Heart left ventricle (tissue), 16 donors: ENCODE data around the gene TBC1D4. TPM values are rescaled to one million over a fixed set of nuclear protein-coding genes. Genes with fewer than 3 reads are reported as not detected.

Experiments used
- ATAC-seq, 4 donors: fragments of 200-7000 bp; cut with Tn5 transposase; one replicate each; pipeline ENCODE4 v1.9.1; 2020 to 2022; ENCODE audit warnings: moderate library complexity in 4 of 4, mild to moderate bottlenecking in 3 of 4, moderate number of reproducible peaks in 1 of 4
- DNase-seq, 5 donors: peaks; one replicate each; pipeline ENCODE4 v3.0.0-alpha.2; 2020
- H3K27ac ChIP-seq, 12 donors: fragments of 200-600 bp; sonication (generic) in 4 of 12; one replicate each; pipeline versions ENCODE4 v1.5.0 to v1.8.0; 2016 to 2022; ENCODE audit warnings: mild to moderate bottlenecking in 2 of 12
- H3K27me3 ChIP-seq, 9 donors: fragments of 200-600 bp; sonication (generic) in 2 of 9; one replicate each; pipeline versions ENCODE4 v1.5.1 to v1.8.0; 2016 to 2022; ENCODE audit warnings: mild to moderate bottlenecking in 3 of 9
- H3K36me3 ChIP-seq, 9 donors: fragments of 200-600 bp; sonication (generic) in 2 of 9; one replicate each; pipeline versions ENCODE4 v1.5.0 to v1.8.0; 2018 to 2022; ENCODE audit warnings: mild to moderate bottlenecking in 2 of 9
- H3K4me1 ChIP-seq, 12 donors: fragments of 200-600 bp; sonication (generic) in 4 of 12; one replicate each; pipeline versions ENCODE4 v1.5.0 to v1.8.0; 2016 to 2022; ENCODE audit warnings: mild to moderate bottlenecking in 3 of 12
- H3K4me3 ChIP-seq, 12 donors: fragments of 200-600 bp; sonication (generic) in 4 of 12; one replicate each; pipeline versions ENCODE4 v1.5.0 to v1.8.0; 2017 to 2022; ENCODE audit warnings: mild to moderate bottlenecking in 9 of 12, moderate library complexity in 4 of 12
- H3K9me3 ChIP-seq, 12 donors: fragments of 200-600 bp; sonication (generic) in 4 of 12; one replicate each; pipeline versions ENCODE4 v1.5.0 to v1.8.0; 2016 to 2022; ENCODE audit warnings: mild to moderate bottlenecking in 1 of 12
- CTCF ChIP-seq, 12 donors: fragments of 200-600 bp; sonication (generic) in 4 of 12; IDR thresholded peaks; one replicate each; pipeline versions ENCODE4 v1.5.0 to v1.8.0; 2018 to 2022; ENCODE audit warnings: antibody characterized with exemption in 12 of 12, mild to moderate bottlenecking in 5 of 12
- POLR2A ChIP-seq, 2 donors: fragments of 450-650 bp; IDR thresholded peaks; one replicate each; pipeline ENCODE4 v1.6.1; 2017; ENCODE audit warnings: antibody characterized with exemption in 2 of 2, mild to moderate bottlenecking in 2 of 2, moderate library complexity in 2 of 2
- WGBS, 4 donors: extraction: QIAGEN DNeasy Blood & Tissue Kit in 2 of 4; methylation state at CpG; one replicate each; pipeline versions ENCODE4 v1.1.5 to v1.1.7; 2013 to 2018; 5-methylcytosine and 5-hydroxymethylcytosine counted together
- intact Hi-C, 10 donors: fragments of 100-400 bp; cut with DNase I; formaldehyde crosslinking; loops; one replicate each; pipeline versions ENCODE4 v1.11.1 to v1.14.2; 2022
- long read RNA-seq, 3 donors: library from polyadenylated mRNA; unstranded; transcript quantifications; one replicate each; pipeline ENCODE4 v2.0.0, GENCODE V29; 2020 to 2021
- polyA plus RNA-seq, 2 donors: library from polyadenylated mRNA; stranded (reverse); fragments of 200-250 nt; gene quantifications; one replicate each; pipeline ENCODE4 v1.2.3, GENCODE V29; 2013
- total RNA-seq, 9 donors: library from RNA; depleted of rRNA in 2 of 9; stranded (reverse); fragments of >200 nt in 2 of 9; fragmentation: NEBNext Ultra II Directional in 3 of 9; extraction: Animal tissue kit (Norgen Biotek cat#: 25700) in 3 of 9; gene quantifications; one replicate each; pipeline versions ENCODE4 v1.1.0 to v1.2.4, GENCODE V29; 2016 to 2023
- donor health status: ischemic (EF 13 %, LVEDD 7.1; RV severe dilation, severe dysfunction).
- donor health status: healthy with polysubstance abuse.
- donor health status: DM: no; HTN: yes; CAD: no.
- donor health status: DM: no; HTN: no; CAD: no.
- donor health status: ischemic (EF 25% LVEDD 6.9; RV normal size, moderate dysfunction).
- donor health status: ischemic (EF 25% LVEDD 5.7; RV mildly dilated, moderate dysfunction).
- donor health status: healthy.
- donor health status: DM: yes; HTN: yes; CAD: no.
- donor health status: ischemic (EF 35%, LVEDD 5.7; RV mildly dilated, moderate dysfunction).
- donor health status: nonischemic (EF 11% LVEDD 7.7; RV severe dilation, severe dysfunction).
- donor health status: DM: yes; HTN: yes; CAD: no.
- donor health status: PGD.
- donor health status: ischemic (EF 29% LVEDD 5.4; RV normal size, mild dysfunction).
- donor health status: nonischemic (EF 23%, LVEDD 6.1; RV moderate dilation, normal function).

TBC1D4 gene
- 100 to 1,000 TPM in 3 of 9 donors, 10 to 100 TPM in 6; 52.9 to 158 (median 85.6) TPM for total RNA-seq
- 10 to 100 TPM; 26.8 to 31.9 TPM for polyA plus RNA-seq
- long read RNA-seq, donor 1, full-length matches to known transcripts, result 5 of 110 reads
- long read RNA-seq, donor 1, partial matches to known transcripts, result 86 of 110 reads
- long read RNA-seq, donor 1, other reads (novel, unspliced or antisense), result 19 of 110 reads
- long read RNA-seq, donor 2, full-length matches to known transcripts, result 14 of 165 reads
- long read RNA-seq, donor 2, partial matches to known transcripts, result 130 of 165 reads
- long read RNA-seq, donor 2, other reads (novel, unspliced or antisense), result 21 of 165 reads
- long read RNA-seq, donor 3, full-length matches to known transcripts, result 17 of 128 reads
- long read RNA-seq, donor 3, partial matches to known transcripts, result 85 of 128 reads
- long read RNA-seq, donor 3, other reads (novel, unspliced or antisense), result 26 of 128 reads

- Histone ChIP-seq H3K4me3 (peak within 1 kb of the TSS; percentile 80 to 95 (median 89)), H3K27me3 (peaks cover 0 to 7% (median 0%) of the 10 kb centered on the region in 9 donors), H3K36me3 (no peaks in the 10 kb centered on the region), H3K27ac (peak within 1 kb of the TSS; percentile 58 to 96 (median 89)), H3K4me1 (peaks cover 0 to 27% (median 11%) of the 10 kb centered on the region in 12 donors), H3K9me3 (no peaks in the 10 kb centered on the region)
- ATAC-seq (peak; percentile 84 to 91 (median 88)), DNase-seq (peak; percentile 86 to 92 (median 89))
- TF ChIP-seq POLR2A (IDR thresholded peaks at IDR 0.05) (peak in 1 of 2 donors; percentile 71), CTCF (IDR thresholded peaks at IDR 0.05) (peak; percentile 60 to 94 (median 84))
- intact Hi-C loops, result loop anchor here (1.0 to 10.0 kb wide), 9 partner anchors 53 to 115 kb away; partner anchors contain the start of genes COMMD6 (in 3 of the 10) and UCHL3 (in 3 of the 10)
- WGBS, 4 donors, result 0% methylated on average over 37 to 58 of the region's 58 CpGs
Observed at GRCh38 chr13:75482070-75482819, at the start of gene TBC1D4. Gene TBC1D4 (minus strand): TSS chr13:75482169. CDS start chr13:75481767, 402 bp downstream.

GRCh38 chr13:75530549-75530961 lies 48.6 kb upstream of the TBC1D4 start:
- H3K27ac ChIP-seq, result no peak overlapping the region
- H3K4me3 ChIP-seq, result no peak overlapping the region
- DNase-seq (no peak), ATAC-seq (no peak)
- intact Hi-C loops, result loop anchor here in 4 of 10 donors (5.0 to 10.0 kb wide), 3 partner anchors 43 to 166 kb away; partner anchors contain the start of gene TBC1D4 (in 2 of the 4)
- H3K36me3 ChIP-seq, result peaks cover 0 to 64% (median 45%) of the 10 kb centered on the region in 9 donors
- H3K4me1 ChIP-seq, result peaks cover 0 to 18% (median 2%) of the 10 kb centered on the region in 12 donors
- TF ChIP-seq CTCF (IDR thresholded peaks at IDR 0.05) (no peak), POLR2A (IDR thresholded peaks at IDR 0.05) (no peak)
- H3K27me3 ChIP-seq, result no peaks in the 10 kb centered on the region
- no peaks in the 10 kb centered on the region for H3K9me3 ChIP-seq

- 77 to 82% (median 80%) methylated on average over 3 of the region's 3 CpGs for WGBS, 4 donors
- DNase-seq (no peak), ATAC-seq (no peak)
- TF ChIP-seq CTCF (IDR thresholded peaks at IDR 0.05), result no peak
- TF ChIP-seq POLR2A (IDR thresholded peaks at IDR 0.05), result no peak
- Histone ChIP-seq H3K4me3 (no peak overlapping the region), H3K27me3 (no peaks in the 10 kb centered on the region), H3K27ac (no peak overlapping the region), H3K9me3 (peaks cover 0 to 4% (median 0%) of the 10 kb centered on the region in 12 donors), H3K36me3 (peaks cover 0 to 21% (median 15%) of the 10 kb centered on the region in 9 donors), H3K4me1 (no peaks in the 10 kb centered on the region)
- intact Hi-C loops, result no loop called here
Observed at GRCh38 chr13:75521956-75522355, 40.0 kb upstream of the TBC1D4 start.
